GM12874 (cell line): Measurements from ENCODE around the gene ATP2A1.

Experiments
- TF ChIP-seq, protein P1 (sequence below): IDR thresholded peaks from 2 replicates; pipeline ENCODE4 v1.5.1; 2011; ENCODE audit warnings: low read depth, mild to moderate bottlenecking, control low read depth, low read length, moderate library complexity; ENCODE audit not compliant: insufficient read depth

The ATP2A1 gene

DNA sequence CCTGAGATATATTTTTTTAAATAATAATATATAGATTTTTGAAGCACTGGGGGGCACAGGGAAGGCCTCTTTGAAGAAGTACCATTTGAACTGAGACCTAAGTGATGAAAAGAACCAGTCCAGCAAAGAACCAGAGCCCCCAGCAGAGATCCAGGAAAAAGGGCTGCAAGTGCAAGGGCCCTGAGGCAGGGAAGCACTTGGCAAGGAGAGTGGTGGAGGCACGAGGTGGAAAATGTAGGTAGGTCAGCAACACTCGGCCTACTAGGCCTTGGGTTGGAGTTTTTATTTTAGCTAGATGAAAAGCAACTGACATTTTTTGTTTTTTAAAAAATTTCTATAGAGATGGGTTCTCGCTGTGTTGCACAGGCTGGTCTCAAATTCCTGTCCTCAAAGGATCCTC, 51.9 kb downstream of the ATP2A1 start:
- TF ChIP-seq, protein P1, sequence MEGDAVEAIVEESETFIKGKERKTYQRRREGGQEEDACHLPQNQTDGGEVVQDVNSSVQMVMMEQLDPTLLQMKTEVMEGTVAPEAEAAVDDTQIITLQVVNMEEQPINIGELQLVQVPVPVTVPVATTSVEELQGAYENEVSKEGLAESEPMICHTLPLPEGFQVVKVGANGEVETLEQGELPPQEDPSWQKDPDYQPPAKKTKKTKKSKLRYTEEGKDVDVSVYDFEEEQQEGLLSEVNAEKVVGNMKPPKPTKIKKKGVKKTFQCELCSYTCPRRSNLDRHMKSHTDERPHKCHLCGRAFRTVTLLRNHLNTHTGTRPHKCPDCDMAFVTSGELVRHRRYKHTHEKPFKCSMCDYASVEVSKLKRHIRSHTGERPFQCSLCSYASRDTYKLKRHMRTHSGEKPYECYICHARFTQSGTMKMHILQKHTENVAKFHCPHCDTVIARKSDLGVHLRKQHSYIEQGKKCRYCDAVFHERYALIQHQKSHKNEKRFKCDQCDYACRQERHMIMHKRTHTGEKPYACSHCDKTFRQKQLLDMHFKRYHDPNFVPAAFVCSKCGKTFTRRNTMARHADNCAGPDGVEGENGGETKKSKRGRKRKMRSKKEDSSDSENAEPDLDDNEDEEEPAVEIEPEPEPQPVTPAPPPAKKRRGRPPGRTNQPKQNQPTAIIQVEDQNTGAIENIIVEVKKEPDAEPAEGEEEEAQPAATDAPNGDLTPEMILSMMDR, result no peak

DNA sequence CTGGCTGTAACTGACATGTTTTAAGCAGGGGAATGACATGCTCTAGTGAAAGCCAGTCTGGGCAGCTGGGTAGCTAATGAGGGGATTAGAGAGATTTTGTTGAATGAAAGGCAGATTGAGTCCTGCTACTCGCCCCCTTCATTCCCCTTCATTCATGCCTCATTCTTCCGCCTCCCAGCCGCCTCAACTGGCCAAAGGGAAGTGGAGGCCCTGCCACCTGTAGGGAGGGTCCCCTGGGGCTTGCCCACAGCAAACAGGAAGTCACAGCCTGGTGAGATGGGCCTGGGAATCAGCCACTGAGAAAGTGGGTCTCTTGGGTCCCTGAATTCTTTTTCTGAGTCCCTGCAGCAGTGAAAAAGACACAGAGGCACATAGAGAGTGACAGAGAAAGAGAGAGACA, 52.4 kb downstream of the ATP2A1 start:
- TF ChIP-seq, protein P1, result no peak

DNA sequence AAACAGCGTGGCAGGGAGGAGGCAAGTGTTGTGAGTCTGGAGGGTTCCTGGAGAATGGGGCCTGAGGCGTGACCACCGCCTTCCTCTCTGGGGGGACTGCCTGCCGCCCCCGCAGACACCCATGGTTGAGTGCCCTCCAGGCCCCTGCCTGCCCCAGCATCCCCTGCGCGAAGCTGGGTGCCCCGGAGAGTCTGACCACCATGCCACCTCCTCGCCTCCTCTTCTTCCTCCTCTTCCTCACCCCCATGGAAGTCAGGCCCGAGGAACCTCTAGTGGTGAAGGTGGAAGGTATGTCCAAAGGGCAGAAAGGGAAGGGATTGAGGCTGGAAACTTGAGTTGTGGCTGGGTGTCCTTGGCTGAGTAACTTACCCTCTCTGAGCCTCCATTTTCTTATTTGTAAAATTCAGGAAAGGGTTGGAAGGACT, 53.5 kb downstream of the ATP2A1 start, which contains the start of gene CD19:
CD19 (plus strand) TSS at position 171 of the 425 bp plus-strand sequence; CDS start at position 201, 30 bp downstream.
- TF ChIP-seq, protein P1, result no peak

DNA sequence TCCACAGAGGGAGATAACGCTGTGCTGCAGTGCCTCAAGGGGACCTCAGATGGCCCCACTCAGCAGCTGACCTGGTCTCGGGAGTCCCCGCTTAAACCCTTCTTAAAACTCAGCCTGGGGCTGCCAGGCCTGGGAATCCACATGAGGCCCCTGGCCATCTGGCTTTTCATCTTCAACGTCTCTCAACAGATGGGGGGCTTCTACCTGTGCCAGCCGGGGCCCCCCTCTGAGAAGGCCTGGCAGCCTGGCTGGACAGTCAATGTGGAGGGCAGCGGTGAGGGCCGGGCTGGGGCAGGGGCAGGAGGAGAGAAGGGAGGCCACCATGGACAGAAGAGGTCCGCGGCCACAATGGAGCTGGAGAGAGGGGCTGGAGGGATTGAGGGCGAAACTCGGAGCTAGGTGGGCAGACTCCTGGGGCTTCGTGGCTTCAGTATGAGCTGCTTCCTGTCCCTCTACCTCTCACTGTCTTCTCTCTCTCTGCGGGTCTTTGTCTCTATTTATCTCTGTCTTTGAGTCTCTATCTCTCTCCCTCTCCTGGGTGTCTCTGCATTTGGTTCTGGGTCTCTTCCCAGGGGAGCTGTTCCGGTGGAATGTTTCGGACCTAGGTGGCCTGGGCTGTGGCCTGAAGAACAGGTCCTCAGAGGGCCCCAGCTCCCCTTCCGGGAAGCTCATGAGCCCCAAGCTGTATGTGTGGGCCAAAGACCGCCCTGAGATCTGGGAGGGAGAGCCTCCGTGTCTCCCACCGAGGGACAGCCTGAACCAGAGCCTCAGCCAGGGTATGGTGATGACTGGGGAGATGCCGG, 54.3 kb downstream of the ATP2A1 start:
- TF ChIP-seq, protein P1, result no peak

DNA sequence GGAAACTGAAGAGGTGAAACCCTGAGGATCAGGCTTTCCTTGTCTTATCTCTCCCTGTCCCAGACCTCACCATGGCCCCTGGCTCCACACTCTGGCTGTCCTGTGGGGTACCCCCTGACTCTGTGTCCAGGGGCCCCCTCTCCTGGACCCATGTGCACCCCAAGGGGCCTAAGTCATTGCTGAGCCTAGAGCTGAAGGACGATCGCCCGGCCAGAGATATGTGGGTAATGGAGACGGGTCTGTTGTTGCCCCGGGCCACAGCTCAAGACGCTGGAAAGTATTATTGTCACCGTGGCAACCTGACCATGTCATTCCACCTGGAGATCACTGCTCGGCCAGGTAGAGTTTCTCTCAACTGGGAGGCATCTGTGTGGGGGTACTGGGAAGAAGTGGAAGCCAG, 54.9 kb downstream of the ATP2A1 start:
- TF ChIP-seq, protein P1, result no peak

DNA sequence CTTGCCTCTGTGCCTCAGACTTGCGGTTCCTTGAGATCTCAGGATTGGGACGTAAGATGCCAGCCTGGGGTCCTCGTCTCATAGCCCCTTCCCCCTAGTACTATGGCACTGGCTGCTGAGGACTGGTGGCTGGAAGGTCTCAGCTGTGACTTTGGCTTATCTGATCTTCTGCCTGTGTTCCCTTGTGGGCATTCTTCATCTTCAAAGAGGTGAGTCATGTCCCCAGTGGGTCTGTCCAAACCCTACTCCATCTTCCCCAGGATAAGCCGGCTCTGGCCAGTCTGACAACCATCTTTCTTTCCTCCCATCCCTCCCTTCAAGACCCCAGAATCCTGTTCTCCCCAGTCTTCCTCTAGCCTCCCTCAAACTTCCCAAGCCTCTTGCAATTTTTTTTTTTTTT, 57.1 kb downstream of the ATP2A1 start:
- TF ChIP-seq, protein P1, result no peak

DNA sequence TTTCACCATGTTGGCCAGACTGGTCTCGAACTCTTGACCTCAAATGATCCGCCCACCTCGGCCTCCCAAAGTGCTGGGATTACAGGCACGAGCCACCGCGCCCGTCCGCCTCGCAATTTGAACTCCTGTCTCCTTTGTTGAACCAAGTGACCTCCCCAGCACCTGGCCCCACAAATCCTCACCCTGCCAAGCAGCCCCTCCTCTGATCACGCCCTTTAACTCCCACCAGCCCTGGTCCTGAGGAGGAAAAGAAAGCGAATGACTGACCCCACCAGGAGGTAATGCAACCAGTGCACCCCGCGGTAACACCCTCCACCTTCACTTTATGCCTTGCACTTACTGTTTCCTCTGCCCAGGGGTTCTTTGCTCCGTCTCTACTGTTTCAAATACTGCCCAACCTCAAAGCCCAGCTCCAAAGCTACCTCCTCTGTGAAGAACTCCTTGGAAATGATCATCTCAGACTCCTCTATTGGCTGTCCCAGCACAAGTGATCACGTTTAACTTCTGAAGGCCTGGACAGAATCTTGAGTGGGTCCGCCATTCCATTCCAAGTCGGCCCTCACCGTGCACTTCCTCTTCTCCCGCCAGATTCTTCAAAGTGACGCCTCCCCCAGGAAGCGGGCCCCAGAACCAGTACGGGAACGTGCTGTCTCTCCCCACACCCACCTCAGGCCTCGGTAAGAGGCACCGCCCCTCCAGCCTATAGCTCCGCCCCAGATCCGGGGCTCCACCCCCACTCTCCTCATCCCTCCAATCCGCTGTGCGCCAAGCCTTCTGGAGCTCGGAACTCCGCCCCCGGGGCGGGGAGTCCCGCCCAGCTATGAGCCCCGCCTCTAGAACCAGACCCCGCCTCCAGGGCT, 57.9 kb downstream of the ATP2A1 start:
- TF ChIP-seq, protein P1, result no peak
